Measurements from ENCODE around the gene GRK5. TPM values are rescaled to one million over a fixed set of nuclear protein-coding genes. Genes with fewer than 3 reads are reported as not detected.
"Not testable (repeated sequence)": the region's sequence is repeated elsewhere in the genome, so short reads cannot be mapped to it uniquely, and the experiment has no call there.

The GRK5 gene
- total and polyA plus RNA-seq, 9 donors, result 18.1 to 29.2 (median 23.8) TPM

DNA sequence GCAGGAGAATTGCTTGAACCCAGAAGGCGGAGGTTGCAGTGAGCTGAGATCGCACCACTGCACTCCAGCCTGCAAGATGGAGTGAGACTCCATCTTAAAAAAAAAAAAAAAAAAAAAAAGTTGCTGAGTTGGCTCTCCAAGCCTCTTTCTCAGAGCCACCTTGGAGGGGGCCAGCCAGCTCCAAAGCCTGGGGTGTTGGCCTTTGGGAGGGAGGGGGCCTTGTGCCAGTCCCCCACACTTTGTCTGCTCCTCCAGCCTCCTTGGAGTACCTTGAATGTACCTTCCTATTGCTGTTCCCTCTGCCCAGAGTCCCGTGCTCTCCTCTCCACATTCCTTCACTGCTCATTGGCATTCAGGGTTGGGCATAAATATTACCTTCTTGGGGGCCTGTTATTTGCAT is 62.4 kb downstream of the GRK5 start:
- no peak for DNase-seq
- Histone ChIP-seq H3K9me3 (replicated peaks; ENCODE audit: control insufficient read depth, low read depth, low read length) (no peaks in the 10 kb centered on the region), H3K4me1 (ENCODE audit: control insufficient read depth, insufficient read depth, low read length) (peaks cover 34% of the 10 kb centered on the region), H3K27me3 (ENCODE audit: control insufficient read depth, insufficient read depth, low read length) (no peaks in the 10 kb centered on the region), H3K27ac (ENCODE audit: low read length) (peak overlapping the region; percentile 70), H3K36me3 (ENCODE audit: control insufficient read depth, insufficient read depth, low read length) (peaks cover 8% of the 10 kb centered on the region), H3K4me3 (ENCODE audit: low read length) (no peak overlapping the region)
- WGBS (ENCODE audit: insufficient coverage), result 67% methylated on average over 1 of the region's 3 CpGs

DNA sequence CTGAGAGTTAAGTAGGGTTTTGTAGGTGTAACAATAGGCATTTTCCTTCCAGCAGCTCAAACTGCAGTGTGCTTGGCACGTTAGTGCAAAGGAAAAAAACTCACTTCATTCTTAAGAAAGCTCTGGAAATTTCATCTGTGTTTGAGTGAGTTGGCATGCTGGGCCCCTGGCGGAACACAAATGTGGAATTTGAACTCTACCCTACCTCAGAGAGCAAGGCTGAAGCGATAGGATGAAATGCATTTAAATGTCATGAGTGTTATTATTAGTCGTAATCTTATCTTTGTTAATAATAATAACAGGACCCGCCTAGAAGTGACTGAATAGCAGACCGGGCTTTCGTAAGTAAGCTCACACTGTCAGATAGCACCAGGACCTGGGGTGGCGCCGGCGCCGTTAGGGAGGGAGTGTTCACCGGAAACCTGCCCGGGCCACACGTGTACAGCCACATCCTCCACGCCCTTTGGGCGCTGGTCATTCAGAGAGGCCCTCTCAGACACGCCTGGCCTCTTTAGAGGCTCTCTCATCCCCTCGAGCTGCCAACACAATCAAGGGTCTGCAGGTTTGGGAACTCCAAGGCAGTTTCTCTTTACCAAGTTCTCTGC is 63.5 kb downstream of the GRK5 start:
- H3K27ac ChIP-seq (ENCODE audit: low read length), result peak overlapping the region; percentile 60
- peak; percentile 73 for DNase-seq
- peaks cover 45% of the 10 kb centered on the region for H3K4me1 ChIP-seq (ENCODE audit: control insufficient read depth, insufficient read depth, low read length)

GRCh38 chr10:119272338-119272734 is 65.0 kb downstream of the GRK5 start:
- not testable (repeated sequence) for H3K4me3 ChIP-seq (ENCODE audit: low read length); H3K9me3 ChIP-seq (replicated peaks; ENCODE audit: control insufficient read depth, low read depth, low read length); H3K36me3 ChIP-seq (ENCODE audit: control insufficient read depth, insufficient read depth, low read length); H3K27me3 ChIP-seq (ENCODE audit: control insufficient read depth, insufficient read depth, low read length); DNase-seq
- Histone ChIP-seq H3K4me1 (ENCODE audit: control insufficient read depth, insufficient read depth, low read length) (peaks cover 45% of the 10 kb centered on the region), H3K27ac (ENCODE audit: low read length) (peak overlapping the region; percentile 33)
- 90% methylated on average over 2 of the region's 7 CpGs for WGBS (ENCODE audit: insufficient coverage)

More for the DNA sequence above, 63.5 kb downstream of the GRK5 start:
- 46% methylated on average over 9 of the region's 18 CpGs for WGBS (ENCODE audit: insufficient coverage)
- H3K9me3 ChIP-seq (replicated peaks; ENCODE audit: control insufficient read depth, low read depth, low read length), result no peaks in the 10 kb centered on the region
- H3K4me3 ChIP-seq (ENCODE audit: low read length), result no peak overlapping the region
- H3K27me3 ChIP-seq (ENCODE audit: control insufficient read depth, insufficient read depth, low read length), result no peaks in the 10 kb centered on the region
- H3K36me3 ChIP-seq (ENCODE audit: control insufficient read depth, insufficient read depth, low read length), result peaks cover 2% of the 10 kb centered on the region

DNA sequence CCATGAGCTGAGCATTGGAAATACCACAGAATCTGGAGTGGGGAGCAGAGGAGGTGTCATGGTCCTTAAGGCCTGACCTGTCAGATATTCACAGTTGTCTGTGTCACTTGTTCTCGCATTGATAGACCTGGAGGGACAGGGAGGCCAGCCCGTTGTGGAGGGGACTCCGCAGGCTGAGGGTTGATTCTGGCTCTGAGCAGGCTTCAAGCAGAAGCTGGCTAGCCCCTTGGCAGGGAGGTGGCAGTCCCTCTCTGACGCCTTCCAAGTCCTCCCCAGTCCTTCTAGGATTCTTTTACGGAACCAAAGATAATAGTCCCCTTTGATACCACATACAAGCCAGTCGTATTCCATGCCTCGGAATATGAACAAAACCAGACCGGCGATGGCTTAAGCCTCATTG is 65.4 kb downstream of the GRK5 start:
- Histone ChIP-seq H3K27ac (ENCODE audit: low read length) (peak overlapping the region; percentile 33), H3K36me3 (ENCODE audit: control insufficient read depth, insufficient read depth, low read length) (peaks cover 2% of the 10 kb centered on the region), H3K4me1 (ENCODE audit: control insufficient read depth, insufficient read depth, low read length) (peaks cover 45% of the 10 kb centered on the region), H3K4me3 (ENCODE audit: low read length) (no peak overlapping the region), H3K27me3 (ENCODE audit: control insufficient read depth, insufficient read depth, low read length) (no peaks in the 10 kb centered on the region), H3K9me3 (replicated peaks; ENCODE audit: control insufficient read depth, low read depth, low read length) (no peaks in the 10 kb centered on the region)
- 85% methylated on average over 6 of the region's 9 CpGs for WGBS (ENCODE audit: insufficient coverage)
- no peak for DNase-seq

- H3K9me3 ChIP-seq (replicated peaks; ENCODE audit: control insufficient read depth, low read depth, low read length), result no peaks in the 10 kb centered on the region
- H3K4me1 ChIP-seq (ENCODE audit: control insufficient read depth, insufficient read depth, low read length), result peaks cover 50% of the 10 kb centered on the region
- no peak overlapping the region for H3K27ac ChIP-seq (ENCODE audit: low read length)
- no CpG with 5 or more reads among the region's 8 CpGs for WGBS (ENCODE audit: insufficient coverage)
- H3K36me3 ChIP-seq (ENCODE audit: control insufficient read depth, insufficient read depth, low read length), result peaks cover under 1% of the 10 kb centered on the region
- H3K4me3 ChIP-seq (ENCODE audit: low read length), result no peak overlapping the region
- DNase-seq, result no peak
- H3K27me3 ChIP-seq (ENCODE audit: control insufficient read depth, insufficient read depth, low read length), result no peaks in the 10 kb centered on the region
Measured at GRCh38 chr10:119273413-119273812, 66.0 kb downstream of the GRK5 start.

- Histone ChIP-seq H3K36me3 (ENCODE audit: control insufficient read depth, insufficient read depth, low read length) (no peaks in the 10 kb centered on the region), H3K9me3 (replicated peaks; ENCODE audit: control insufficient read depth, low read depth, low read length) (no peaks in the 10 kb centered on the region), H3K4me1 (ENCODE audit: control insufficient read depth, insufficient read depth, low read length) (peaks cover 50% of the 10 kb centered on the region), H3K4me3 (ENCODE audit: low read length) (no peak overlapping the region), H3K27ac (ENCODE audit: low read length) (peak overlapping the region; percentile 50), H3K27me3 (ENCODE audit: control insufficient read depth, insufficient read depth, low read length) (no peaks in the 10 kb centered on the region)
- 76% methylated on average over 3 of the region's 4 CpGs for WGBS (ENCODE audit: insufficient coverage)
- no peak for DNase-seq
Measured at GRCh38 chr10:119274519-119275045, 67.2 kb downstream of the GRK5 start.

DNA sequence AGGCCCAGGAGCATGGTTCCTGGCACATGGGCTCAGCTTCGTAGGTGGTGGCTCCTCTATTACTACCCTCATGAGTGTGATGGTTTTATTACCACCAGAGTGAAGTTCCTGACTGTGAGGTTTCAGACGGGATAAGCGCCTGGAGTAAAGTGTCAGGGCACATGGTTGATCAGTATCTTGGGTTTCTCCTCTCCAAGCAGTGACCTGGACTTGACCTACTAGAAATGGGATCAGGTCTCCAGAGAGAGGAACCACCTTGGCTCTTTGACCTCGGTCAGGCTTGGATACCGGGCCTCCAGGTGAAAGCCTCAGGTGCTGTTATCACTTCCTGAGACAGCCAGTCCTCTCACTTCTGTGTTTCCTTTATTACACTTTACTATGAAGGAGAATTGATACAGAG is 67.7 kb downstream of the GRK5 start:
- Histone ChIP-seq H3K4me1 (ENCODE audit: control insufficient read depth, insufficient read depth, low read length) (peaks cover 51% of the 10 kb centered on the region), H3K27ac (ENCODE audit: low read length) (peak overlapping the region; percentile 50), H3K27me3 (ENCODE audit: control insufficient read depth, insufficient read depth, low read length) (no peaks in the 10 kb centered on the region), H3K36me3 (ENCODE audit: control insufficient read depth, insufficient read depth, low read length) (no peaks in the 10 kb centered on the region), H3K4me3 (ENCODE audit: low read length) (no peak overlapping the region), H3K9me3 (replicated peaks; ENCODE audit: control insufficient read depth, low read depth, low read length) (no peaks in the 10 kb centered on the region)
- DNase-seq, result no peak
- WGBS (ENCODE audit: insufficient coverage), result 83% methylated on average over 1 of the region's 5 CpGs

GRCh38 chr10:119276194-119276593 is 68.8 kb downstream of the GRK5 start:
- not testable (repeated sequence) for H3K9me3 ChIP-seq (replicated peaks; ENCODE audit: control insufficient read depth, low read depth, low read length)
- peaks cover 52% of the 10 kb centered on the region for H3K4me1 ChIP-seq (ENCODE audit: control insufficient read depth, insufficient read depth, low read length)

GRCh38 chr10:119278126-119278709 is 70.8 kb downstream of the GRK5 start:
- Histone ChIP-seq H3K9me3 (replicated peaks; ENCODE audit: control insufficient read depth, low read depth, low read length) (no peaks in the 10 kb centered on the region), H3K27me3 (ENCODE audit: control insufficient read depth, insufficient read depth, low read length) (no peaks in the 10 kb centered on the region), H3K4me3 (ENCODE audit: low read length) (no peak overlapping the region), H3K4me1 (ENCODE audit: control insufficient read depth, insufficient read depth, low read length) (peaks cover 53% of the 10 kb centered on the region), H3K27ac (ENCODE audit: low read length) (no peak overlapping the region), H3K36me3 (ENCODE audit: control insufficient read depth, insufficient read depth, low read length) (no peaks in the 10 kb centered on the region)
- WGBS (ENCODE audit: insufficient coverage), result 72% methylated on average over 13 of the region's 14 CpGs
- DNase-seq, result peak; percentile 65

More at GRCh38 chr10:119276194-119276593, 68.8 kb downstream of the GRK5 start:
- no CpG with 5 or more reads among the region's 4 CpGs for WGBS (ENCODE audit: insufficient coverage)
- not testable (repeated sequence) for H3K27me3 ChIP-seq (ENCODE audit: control insufficient read depth, insufficient read depth, low read length); H3K36me3 ChIP-seq (ENCODE audit: control insufficient read depth, insufficient read depth, low read length); DNase-seq; H3K4me3 ChIP-seq (ENCODE audit: low read length); H3K27ac ChIP-seq (ENCODE audit: low read length)

DNA sequence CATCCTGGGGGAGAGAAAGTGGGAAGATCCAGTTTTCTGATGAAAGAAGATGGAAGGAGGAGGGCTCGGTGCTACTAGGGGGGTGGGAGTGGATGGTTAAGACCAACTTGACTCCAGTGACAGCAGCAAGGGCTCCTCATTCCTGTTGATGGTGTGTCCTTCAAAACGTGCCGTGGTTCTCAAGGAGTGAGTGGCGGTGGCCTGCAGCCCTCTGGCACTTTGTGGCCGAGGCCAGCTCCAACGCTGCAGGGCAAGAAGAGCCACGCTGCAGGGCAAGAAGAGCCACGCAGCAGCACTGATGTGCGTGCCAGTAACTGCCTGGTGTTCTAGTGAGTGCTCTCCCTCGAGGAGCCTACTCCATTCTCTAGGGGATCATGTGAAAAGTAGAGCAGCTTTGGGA is 72.1 kb downstream of the GRK5 start:
- no peak overlapping the region for H3K27ac ChIP-seq (ENCODE audit: low read length)
- peaks cover 59% of the 10 kb centered on the region for H3K4me1 ChIP-seq (ENCODE audit: control insufficient read depth, insufficient read depth, low read length)
- WGBS (ENCODE audit: insufficient coverage), result 98% methylated on average over 7 of the region's 10 CpGs
- no peaks in the 10 kb centered on the region for H3K9me3 ChIP-seq (replicated peaks; ENCODE audit: control insufficient read depth, low read depth, low read length)
- H3K36me3 ChIP-seq (ENCODE audit: control insufficient read depth, insufficient read depth, low read length), result no peaks in the 10 kb centered on the region
- DNase-seq, result no peak
- no peaks in the 10 kb centered on the region for H3K27me3 ChIP-seq (ENCODE audit: control insufficient read depth, insufficient read depth, low read length)
- H3K4me3 ChIP-seq (ENCODE audit: low read length), result no peak overlapping the region

Data from muscle of leg (tissue), 11 donors.